SK-N-SH (cell line): ENCODE data around the gene ZNF544.

Experiments
- EZH2phosphoT487 ChIP-seq: fragments of 200-600 bp; sonication (generic); IDR thresholded peaks from 2 replicates; pipeline ENCODE4 v1.6.1; 2017; ENCODE audit warnings: low read depth, mixed run types, mild to moderate bottlenecking, antibody characterized with exemption, moderate library complexity, borderline replicate concordance
- NRF1 ChIP-seq: IDR thresholded peaks from 2 replicates; pipeline ENCODE4 v1.6.1; 2012; ENCODE audit warnings: low read depth, mild to moderate bottlenecking, low read length
- POLR2AphosphoS5 ChIP-seq: IDR thresholded peaks from 2 replicates; pipeline ENCODE4 v1.6.1; 2012; ENCODE audit warnings: low read depth, low read length
- RCOR1 ChIP-seq: fragments of 150-350 bp; IDR thresholded peaks from 2 replicates; pipeline ENCODE4 v1.6.1; 2017; ENCODE audit warnings: antibody characterized with exemption, low read length
- TF ChIP-seq, protein P1 (sequence below): fragments of 200-600 bp; sonication (generic); IDR thresholded peaks from 2 replicates; pipeline ENCODE4 v1.6.1; 2017; ENCODE audit warnings: antibody characterized with exemption, mild to moderate bottlenecking, moderate library complexity
- TF ChIP-seq, protein P2 (sequence below): fragments of 150-350 bp; IDR thresholded peaks from 2 replicates; pipeline ENCODE4 v1.6.1; 2017; ENCODE audit warnings: antibody characterized with exemption, low read length, low read depth, borderline replicate concordance

GRCh38 chr19:58228585-58229254, at the start of gene ZNF544:
- TF ChIP-seq NRF1 (no peak), POLR2AphosphoS5 (no peak), EZH2phosphoT487 (no peak), RCOR1 (no peak)
- TF ChIP-seq, protein P1, sequence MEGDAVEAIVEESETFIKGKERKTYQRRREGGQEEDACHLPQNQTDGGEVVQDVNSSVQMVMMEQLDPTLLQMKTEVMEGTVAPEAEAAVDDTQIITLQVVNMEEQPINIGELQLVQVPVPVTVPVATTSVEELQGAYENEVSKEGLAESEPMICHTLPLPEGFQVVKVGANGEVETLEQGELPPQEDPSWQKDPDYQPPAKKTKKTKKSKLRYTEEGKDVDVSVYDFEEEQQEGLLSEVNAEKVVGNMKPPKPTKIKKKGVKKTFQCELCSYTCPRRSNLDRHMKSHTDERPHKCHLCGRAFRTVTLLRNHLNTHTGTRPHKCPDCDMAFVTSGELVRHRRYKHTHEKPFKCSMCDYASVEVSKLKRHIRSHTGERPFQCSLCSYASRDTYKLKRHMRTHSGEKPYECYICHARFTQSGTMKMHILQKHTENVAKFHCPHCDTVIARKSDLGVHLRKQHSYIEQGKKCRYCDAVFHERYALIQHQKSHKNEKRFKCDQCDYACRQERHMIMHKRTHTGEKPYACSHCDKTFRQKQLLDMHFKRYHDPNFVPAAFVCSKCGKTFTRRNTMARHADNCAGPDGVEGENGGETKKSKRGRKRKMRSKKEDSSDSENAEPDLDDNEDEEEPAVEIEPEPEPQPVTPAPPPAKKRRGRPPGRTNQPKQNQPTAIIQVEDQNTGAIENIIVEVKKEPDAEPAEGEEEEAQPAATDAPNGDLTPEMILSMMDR: no peak
- TF ChIP-seq, protein P2, sequence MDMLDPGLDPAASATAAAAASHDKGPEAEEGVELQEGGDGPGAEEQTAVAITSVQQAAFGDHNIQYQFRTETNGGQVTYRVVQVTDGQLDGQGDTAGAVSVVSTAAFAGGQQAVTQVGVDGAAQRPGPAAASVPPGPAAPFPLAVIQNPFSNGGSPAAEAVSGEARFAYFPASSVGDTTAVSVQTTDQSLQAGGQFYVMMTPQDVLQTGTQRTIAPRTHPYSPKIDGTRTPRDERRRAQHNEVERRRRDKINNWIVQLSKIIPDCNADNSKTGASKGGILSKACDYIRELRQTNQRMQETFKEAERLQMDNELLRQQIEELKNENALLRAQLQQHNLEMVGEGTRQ: no peak
